HG03571 (cell line): ENCODE measurements around the gene PPP1R2.

Source experiments
- ATAC-seq: cut with Tn5 transposase; IDR thresholded peaks from one replicate; pipeline ENCODE4 v1.9.1; 2021; ENCODE audit not compliant: unreplicated experiment

PPP1R2 gene

DNA sequence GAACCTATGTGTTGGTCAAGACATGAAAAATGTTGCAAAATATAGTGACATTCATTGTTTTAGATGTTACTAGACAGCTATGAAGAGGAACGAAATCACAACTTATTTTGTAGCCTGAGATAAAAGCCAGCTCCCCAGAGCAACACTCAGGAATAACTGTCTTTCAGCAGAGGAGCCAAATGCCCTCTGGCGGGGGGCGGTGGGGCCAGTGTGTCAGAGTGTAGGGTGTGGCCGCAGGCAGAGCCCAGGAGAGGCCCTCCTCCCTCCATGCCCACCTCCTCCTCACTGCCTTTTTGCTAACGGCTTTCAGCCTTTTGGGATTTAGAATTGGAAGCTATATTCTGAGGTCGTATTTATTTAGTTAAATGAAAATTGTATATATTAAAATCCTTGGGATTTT, 23.7 kb upstream of the PPP1R2 start:
- no peak for ATAC-seq

DNA sequence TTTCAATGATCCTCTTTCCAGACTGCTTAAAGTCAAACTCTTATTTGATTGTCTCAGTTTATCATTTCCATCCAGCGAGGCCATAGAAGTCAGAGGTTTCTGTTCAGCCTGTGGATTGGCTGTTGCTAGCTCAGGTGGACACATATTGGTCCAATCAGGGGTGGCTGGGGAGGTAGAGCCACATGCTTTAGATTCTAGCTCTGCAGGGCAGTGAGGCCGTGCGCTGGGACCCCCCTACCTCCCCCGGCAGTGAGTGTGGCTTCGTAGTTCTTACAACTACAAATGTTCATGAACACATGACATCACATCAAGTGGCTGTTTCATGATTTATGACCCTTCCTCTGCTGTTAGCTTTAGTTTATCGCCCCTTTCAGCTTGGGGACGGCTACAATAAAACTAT, 22.6 kb upstream of the PPP1R2 start:
- ATAC-seq, result no peak

DNA sequence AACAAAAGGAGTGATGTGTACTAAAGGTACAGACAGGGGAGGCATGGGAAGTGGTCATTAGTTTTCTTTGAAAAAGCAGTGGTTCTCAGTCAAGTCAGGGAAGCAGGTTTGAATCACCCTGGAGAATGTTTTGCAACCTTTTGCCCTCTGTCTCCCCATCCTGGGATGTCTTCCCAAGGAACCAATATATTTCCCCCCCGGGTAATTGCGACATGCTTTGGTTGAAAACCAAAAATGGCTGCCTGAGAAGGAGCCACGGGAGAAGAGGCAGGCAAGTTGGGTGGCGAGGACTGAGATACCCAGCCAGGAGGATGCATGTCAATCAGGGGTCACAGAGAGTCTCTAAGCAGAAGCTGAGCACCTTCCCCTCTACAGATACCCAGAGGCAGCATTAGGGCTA, 20.2 kb upstream of the PPP1R2 start:
- no peak for ATAC-seq

DNA sequence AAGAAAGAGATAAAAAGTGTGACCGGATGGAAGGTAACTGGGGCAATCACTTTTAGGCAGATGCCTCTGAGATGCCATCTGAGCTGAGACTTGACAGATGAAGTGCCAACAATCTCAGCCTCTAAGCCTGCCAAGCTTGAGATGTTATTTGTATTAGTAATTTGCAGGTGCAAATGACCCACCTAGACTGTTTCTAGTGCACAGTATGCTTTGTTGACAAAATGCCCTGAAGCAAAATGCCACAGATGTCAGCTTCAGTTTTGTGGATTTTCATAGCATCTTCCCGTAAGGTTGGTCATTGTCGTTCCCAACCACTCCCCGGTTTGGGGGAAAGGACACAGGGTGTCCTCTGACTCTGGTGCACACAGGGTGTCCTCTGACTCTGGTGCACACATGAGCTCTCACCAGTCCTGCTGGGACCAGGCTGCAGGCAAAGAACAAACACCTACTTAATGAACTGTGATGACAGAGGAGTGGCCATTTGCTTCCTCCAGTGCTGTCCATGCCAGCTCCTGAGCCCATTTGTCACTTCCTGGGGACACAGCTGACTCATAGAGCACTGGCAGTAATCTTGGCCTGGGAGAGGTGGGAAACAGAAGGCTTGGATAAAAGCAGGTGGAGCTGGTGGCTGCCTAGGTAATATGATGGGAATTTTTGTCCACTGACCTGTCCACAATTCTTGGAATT, 16.7 kb upstream of the PPP1R2 start:
- no peak for ATAC-seq

DNA sequence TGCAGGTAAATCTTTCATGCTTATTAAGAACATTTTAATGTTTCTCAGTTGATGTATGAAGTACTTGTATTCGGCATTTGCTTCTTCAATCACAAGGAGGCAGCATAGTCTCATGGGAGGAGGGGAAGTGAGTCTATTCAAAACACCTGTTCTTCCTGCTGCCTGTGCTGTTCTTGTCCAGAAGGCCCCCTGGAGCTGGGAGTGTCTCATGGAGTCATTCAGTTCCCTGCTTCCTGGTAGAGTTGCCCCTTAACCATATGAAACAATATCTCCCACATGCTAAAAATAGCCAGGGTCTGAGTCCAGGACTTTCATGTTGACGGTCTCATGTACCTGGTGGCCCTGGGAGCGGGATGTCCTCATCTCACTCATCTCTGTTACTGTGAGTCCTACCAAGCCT, 15.5 kb upstream of the PPP1R2 start:
- ATAC-seq, result no peak

DNA sequence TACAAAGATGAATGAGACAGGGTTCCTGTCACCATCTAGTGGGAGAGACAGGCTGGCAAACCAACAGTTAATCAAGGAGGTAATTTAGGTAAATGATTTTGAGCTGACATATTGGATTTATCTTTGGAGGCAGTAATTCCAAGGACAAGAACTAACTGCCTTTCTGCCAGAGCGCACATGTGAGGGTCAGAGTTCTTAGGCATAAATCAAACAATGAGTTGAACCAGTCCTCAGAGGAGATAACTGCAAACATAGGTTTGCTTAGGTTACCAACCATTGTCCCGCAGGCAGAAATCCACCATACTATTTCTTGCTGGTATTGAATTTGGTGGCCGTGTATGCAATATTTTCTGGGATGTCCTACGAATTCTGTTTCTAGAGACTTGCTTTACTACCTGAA, 14.2 kb upstream of the PPP1R2 start:
- no peak for ATAC-seq

DNA sequence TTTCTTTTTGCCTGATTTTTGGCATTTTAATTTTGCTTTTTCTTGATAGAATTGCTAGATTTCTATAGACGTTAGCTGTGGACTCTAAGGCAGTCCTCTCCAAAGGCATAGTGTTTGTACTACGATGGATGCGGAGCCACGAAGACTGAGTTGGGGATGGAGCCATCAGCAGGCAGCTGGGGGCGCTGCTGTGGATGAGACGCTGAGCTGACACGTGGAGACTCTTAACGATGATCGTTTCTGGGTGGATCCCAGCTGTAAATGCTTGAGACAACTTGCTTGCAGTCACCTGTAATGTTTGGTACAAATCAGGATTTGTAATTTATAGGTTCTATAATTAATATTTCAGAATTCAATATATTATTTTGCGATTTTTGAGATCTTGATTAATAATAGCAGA, 13.3 kb upstream of the PPP1R2 start:
- no peak for ATAC-seq

DNA sequence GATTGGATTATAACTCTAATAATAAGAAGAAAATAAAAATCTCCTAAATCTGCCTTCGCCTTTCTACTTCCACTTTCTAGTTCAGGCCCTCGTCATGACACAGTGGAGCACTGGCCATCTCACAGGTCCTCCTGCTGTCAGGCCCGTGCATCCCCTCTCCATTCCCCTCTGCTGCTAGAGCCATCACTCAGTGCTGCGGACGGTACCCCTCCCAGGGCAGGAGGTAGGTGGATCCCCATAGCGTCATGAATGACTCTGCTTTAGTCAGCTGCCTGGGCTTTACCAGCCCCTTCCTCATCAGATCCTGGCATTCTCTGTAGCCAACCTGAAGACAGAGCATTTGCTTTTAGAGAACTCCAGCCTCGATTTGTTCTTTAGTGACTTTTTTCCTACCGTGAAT, 12.0 kb upstream of the PPP1R2 start:
- ATAC-seq, result no peak

DNA sequence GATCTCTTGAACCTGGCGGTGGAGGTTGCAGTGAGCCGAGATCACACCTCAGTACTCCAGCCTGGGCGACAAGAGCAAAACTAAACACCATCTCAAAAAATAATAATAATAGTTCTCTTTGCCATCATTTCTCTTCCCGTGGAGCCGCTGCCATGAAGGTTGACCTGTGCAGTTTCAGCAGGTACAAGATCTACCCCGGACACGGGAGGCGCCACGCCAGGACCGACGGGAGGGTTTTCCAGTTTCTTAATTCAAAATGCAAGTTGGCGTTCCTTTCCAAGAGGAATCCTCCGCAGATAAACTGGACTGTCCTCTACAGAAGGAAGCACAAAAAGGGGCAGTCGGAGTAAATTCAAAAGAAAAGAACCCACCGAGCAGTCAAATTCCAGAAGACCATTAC, 11.3 kb upstream of the PPP1R2 start:
- ATAC-seq, result no peak

DNA sequence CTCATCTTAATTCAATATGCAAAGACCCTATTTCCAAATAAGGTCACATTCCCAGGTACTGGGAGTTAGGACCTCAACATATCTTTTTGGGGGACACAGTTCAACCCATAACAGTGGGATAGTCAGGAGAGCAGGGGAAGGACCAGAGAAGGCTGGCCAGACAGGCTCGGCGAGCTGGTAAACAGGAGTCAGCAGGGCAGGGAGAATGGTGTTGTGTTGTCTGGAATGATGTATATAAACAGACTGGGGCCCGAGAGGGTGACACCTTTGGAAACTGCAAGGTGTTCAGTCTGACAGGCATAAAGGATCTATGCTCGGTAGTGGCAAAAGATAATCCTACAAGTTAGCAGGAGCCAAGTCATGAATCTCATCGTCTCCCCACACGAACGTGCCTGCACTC, 10.1 kb upstream of the PPP1R2 start:
- no peak for ATAC-seq

DNA sequence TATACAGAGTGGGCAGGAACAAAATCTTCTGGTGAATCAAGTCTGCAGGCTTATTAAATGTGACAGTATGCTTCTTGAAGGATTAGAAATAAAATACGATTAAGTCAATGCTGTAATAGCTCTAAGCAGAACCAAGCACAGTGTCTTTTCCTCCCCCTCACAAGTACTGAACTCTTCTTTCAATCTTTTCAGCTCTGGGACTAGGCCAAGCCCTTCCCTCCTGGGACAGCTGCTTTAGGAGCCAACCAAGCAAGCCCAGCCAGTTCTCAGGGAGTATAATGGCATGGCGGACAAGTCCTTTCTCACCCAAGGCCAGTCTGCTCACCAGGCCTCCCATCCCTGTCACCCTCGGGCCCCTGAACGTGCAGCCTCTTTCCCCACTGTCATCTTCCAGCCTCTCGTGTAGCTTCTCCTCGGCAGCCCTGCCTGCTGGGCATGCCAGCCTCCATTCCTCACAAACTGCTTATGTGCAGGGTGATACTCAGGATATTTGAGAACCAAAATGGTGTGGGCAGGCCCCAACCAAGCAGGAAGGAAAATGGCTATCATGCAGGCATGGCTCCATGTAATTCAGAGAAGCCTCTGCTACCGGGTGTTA, 8.4 kb upstream of the PPP1R2 start:
- ATAC-seq, result no peak

DNA sequence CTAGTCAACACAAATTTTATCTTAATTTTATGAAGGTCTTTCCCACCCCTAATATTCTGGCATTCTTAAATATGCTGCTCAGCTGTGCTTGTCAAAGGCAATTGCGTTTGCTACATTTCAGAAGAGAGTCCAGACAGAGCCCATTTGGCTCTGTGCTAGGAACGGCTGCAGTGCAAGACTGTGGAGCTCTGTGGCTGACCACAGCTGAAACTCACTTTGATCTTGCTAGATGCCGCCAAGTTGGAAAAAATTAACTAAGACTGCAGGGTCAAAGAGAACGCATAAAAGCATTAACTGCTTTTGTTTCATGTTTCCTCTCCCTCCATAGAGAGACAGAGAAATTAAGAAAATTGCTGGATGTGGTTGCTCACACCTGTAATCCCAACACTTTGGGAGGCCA, 7.6 kb upstream of the PPP1R2 start:
- ATAC-seq, result peak; percentile 53

DNA sequence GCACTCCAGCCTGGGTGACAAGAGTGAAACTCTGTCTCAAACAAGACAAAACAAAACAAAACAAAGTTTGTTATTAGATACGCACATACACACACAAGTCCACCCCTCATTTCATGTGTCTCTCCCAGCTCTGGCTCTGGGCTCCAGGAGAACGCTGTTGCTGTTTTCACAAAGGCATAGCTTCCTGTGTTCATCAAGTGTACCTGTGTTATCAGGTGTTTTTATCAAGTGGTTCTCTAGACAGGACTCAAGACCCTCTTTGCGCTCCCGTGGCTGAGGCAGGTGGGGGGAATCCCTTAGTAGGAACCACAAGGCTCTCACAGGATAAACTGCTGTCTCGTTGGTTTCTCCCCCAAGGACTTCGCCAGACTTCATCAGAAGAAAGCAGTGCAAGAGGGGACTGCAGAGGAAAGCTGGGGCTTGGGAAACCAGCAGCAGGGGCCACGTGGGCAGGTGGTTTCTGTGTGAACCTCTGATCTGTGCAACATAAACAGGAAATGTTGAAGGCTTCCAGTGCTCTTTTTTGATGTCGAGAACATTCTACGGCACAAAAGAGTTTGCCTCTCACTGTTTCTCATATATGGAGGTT, 6.9 kb upstream of the PPP1R2 start:
- peak; percentile 66 for ATAC-seq

DNA sequence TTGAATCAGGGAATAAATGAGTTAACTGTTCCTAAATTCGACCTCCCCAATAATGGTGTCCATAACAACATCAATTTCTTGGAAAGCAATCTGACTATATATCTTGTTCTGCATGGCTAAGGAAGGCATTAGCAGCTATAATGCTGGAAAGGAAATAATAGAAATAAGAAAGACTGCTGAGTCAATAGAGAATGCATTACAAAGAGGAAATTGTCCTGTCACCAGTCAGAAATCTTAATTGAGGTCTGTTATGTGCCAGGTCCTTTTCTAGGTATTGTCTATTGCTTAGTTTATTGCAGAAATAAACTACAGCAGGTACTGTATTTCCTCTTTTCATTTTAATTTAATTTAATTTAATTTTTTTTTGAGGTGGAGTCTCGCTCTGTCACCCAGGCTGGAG, 5.9 kb upstream of the PPP1R2 start:
- ATAC-seq, result no peak

DNA sequence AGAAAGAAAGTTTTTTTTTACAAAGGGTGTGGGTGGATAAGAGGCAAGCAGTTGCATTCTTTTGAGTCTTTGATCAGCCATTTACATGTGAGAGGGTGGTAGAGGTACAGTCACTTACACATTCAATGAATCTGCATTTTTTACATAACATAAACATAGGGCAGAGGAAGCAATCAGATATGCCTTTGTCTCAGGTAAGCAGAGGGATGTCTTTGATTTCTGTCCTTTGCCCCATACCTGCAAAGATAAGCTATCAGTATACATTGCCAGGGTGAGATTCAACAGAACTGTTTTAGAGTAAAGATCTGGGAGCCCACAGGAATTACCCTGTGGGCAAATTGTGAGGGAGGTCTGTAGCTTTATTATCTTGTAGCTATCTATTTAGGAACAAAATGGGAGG, 5.4 kb upstream of the PPP1R2 start:
- ATAC-seq, result no peak

DNA sequence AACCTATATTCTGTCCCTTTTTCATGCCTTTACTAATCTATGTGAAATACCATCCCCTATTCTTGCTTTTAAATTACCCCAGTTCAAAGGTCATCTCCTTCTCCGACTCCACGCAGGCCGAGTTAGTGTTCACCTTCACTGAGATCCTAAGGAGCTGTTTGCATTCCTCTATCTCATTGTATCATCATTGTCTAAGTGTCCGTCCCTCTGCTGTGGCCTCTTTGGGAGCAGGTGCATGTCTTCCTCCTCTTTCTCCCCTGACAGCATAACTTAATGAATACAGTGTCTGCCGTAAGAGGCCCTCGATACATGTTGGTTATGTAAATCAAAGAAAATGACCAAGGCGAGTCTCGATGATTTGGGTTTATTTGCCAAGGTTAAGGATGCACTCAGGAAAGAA, 4.9 kb upstream of the PPP1R2 start:
- no peak for ATAC-seq

DNA sequence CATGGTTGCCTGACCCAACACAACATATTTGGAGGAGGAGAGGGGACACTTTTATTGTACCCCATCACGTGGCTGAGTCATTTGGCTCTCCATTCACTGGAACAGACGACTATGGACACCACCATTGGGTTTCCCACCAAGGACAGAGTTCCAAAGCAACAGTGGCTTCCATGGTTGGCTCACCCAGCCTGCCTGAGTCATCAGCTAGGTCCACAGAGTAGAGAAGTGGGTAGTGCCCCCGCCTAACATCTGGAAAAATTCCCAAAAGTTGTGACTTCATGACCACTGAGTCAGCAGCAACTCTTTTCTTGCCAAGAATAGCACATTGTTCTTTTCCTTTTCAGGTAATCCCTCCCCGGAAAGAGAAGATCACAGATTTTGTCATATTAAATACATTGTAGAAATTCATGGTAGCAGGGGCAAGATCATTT, 3.0 kb upstream of the PPP1R2 start:
- no peak for ATAC-seq

DNA sequence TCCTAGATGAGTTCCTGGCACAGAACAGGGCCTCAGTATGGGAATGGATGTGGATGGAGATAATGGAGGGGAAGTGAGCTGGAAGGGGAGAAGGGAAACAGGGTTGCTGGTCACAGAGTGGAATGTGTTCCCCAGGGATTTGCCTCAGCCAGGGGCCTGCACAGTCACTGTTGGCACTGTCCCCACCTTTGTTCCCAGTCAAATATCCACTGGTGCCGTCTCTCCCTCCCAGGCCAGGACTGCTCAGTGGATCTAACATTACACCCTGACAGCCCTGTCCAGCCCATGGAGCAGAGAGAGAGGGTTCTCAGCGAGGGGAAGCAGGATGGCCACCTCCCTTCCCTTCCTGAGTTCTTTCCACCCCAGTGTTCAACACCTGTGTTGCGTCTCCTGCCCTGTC, 1.5 kb upstream of the PPP1R2 start:
- ATAC-seq, result no peak

DNA sequence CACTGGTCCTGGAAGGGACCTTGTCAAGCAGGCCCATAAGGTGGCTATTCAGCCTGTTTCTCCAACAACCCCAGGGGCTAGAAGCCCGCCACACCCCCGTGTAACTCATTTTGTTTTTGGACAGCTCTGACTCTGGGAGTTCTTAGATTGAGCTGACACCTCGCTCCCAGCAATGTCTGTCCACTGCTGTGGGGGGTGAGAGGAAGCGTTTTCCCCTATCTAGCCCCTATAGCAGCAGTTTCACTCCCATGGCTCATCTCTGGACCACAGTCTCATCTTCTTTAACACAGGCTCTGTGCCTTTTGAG, 1.1 kb upstream of the PPP1R2 start:
- no peak for ATAC-seq

DNA sequence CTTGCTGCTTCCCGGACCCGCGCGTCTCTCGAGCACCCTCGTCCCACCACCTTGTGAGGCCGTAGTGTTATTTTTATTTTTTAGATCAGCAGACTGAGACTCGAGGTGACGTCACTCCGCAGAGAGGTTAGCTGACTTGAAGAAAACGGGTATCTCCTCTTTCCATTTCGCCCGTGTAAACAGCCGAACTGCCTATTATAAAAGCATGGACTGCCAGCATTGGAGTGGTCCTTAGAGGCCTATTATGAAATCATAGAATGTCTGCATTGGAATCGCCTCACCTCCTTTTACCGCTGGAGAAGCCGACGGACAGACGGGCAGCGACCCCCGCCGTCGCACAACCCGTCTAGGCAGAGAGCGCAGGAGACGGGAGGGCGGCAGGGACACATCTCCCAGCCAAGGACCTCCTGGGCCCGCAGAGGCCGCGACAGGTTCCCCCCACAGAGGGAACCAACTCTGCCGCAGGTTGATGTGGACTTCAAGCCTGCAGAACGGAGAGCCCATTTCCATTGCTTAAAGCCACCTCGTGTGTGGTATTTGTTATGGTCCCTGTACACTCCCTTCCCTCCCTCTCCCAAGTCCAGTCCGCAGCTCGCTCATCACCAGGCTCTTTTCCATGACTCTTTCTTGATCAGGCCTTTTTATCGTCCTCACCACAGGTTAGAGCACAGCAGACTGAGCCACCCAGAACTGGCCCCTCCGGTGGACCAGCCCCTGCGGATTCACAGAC, 540 bp upstream of the PPP1R2 start:
- no peak for ATAC-seq

DNA sequence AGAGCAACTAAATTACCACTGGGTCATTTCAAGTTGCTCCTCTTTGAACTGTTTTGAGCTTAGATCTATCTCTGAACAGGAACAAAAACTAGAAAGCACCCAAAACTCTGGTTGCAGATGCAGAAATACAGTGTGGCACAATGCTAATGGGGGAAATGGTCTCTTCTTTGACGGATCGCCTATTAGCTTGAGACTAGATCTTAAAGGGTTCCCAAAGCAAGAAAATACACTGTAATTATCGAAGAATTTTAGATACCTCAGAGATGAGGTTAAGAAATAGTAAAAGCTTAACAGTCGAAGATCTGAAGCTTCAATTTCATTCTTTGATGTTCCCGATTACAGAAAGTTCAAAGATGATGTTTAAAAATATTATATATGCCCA, 818 bp downstream of the PPP1R2 start:
- ATAC-seq, result no peak

DNA sequence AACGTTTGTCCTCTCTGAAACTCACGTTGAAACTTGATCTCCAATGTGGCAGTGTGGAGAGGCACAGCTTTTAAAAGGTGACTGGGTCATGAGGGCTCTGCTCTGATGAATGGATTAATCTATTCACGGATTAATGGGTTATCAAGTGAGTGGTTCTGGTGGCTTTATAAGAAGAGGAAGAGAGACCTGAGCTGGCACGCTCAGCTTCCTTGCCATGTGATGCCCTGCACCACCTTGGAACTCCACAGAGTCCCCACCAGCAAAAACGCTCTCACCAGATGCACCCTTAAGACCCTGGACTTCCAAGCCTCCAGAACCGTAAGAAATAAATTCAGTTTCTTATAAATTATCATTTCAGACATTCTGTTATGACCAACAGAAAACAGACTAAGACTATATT, 2.6 kb downstream of the PPP1R2 start:
- no peak for ATAC-seq
